Measurements from ENCODE around the gene MYO18A.

DNA sequence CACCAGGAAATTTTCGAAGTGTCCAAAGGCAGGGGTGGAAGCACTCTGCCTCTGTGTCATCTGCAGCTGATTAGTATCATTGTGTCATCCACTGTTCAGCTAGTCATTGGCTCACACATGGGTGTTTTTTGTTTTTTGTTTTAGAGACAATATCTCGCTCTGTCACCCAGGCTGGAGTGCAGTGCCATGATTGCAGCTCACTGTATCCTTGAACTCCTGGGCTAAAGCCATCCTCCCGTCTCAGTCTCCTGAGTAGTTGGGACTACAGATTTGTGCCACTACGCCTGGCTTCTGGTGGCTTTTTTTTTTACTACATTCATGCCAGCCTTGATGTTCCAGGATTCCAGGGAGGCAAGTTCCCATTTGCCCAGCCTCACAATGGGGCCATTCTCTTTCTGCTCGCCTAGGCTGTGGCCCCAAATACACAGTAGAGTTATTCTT, 32.5 kb upstream of the MYO18A start:
- no peak for TF ChIP-seq POLR2A (IDR thresholded peaks at IDR 0.05)
- TF ChIP-seq, protein P1, sequence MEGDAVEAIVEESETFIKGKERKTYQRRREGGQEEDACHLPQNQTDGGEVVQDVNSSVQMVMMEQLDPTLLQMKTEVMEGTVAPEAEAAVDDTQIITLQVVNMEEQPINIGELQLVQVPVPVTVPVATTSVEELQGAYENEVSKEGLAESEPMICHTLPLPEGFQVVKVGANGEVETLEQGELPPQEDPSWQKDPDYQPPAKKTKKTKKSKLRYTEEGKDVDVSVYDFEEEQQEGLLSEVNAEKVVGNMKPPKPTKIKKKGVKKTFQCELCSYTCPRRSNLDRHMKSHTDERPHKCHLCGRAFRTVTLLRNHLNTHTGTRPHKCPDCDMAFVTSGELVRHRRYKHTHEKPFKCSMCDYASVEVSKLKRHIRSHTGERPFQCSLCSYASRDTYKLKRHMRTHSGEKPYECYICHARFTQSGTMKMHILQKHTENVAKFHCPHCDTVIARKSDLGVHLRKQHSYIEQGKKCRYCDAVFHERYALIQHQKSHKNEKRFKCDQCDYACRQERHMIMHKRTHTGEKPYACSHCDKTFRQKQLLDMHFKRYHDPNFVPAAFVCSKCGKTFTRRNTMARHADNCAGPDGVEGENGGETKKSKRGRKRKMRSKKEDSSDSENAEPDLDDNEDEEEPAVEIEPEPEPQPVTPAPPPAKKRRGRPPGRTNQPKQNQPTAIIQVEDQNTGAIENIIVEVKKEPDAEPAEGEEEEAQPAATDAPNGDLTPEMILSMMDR (IDR thresholded peaks at IDR 0.05), result no peak
